DMS53 (cell line): ENCODE data around the gene RBBP4.
A peak's percentile ranks its signal among the peaks of the same experiment; 100 is the strongest.
"Not testable (repeated sequence)": the region's sequence is repeated elsewhere in the genome, so short reads cannot be mapped to it uniquely, and the experiment has no call there.

Experiments used
- DNase-seq: peaks from one replicate; lab custom pipeline; 2025; lab: John Stamatoyannopoulos, UW

Gene RBBP4

DNA sequence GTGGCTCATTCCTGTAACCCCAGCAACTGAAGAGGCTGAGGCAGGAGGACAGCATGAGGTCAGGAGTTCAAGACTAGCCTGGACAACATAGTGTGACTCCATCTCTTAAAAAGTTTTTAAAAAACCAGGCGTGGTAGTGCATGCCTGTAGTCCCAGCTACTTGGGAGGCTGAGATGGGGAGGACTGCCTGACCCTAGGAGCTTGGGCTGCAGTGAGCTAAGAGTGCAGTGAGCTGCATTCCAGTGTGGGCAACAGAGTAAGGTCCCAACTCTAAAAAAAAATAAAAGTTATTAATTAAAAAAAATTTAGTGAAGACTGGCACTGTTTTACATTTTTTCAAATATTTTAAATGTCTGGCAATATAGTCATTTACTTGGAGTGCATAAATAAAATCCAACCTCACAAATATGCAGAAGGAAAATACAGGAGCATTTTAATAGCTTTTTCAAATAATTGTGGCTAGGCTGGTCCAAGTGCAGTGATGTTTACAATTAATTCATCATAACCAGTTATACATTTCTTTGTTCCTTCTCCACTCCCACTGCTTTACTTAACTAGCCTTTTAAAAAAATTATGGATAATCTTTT lies 11.4 kb upstream of the RBBP4 start:
- no peak for DNase-seq

- DNase-seq = not testable (repeated sequence)
Measured at GRCh38 chr1:32642292-32642827, 8.6 kb upstream of the RBBP4 start.

- no peak for DNase-seq
Measured at GRCh38 chr1:32644426-32644825, 6.6 kb upstream of the RBBP4 start.

GRCh38 chr1:32647308-32648134 lies 3.5 kb upstream of the RBBP4 start:
- DNase-seq = no peak

GRCh38 chr1:32650248-32650751 lies 708 bp upstream of the RBBP4 start, which contains the start of gene ZBTB8OS:
Gene ZBTB8OS (minus strand): TSS chr1:32650550. CDS start chr1:32650529, 21 bp downstream.
- DNase-seq = peak; percentile 98

GRCh38 chr1:32651461-32652073 lies 559 bp downstream of the RBBP4 start:
- DNase-seq = no peak

- no peak for DNase-seq
Measured at GRCh38 chr1:32652244-32652962, 1.4 kb downstream of the RBBP4 start.

DNA sequence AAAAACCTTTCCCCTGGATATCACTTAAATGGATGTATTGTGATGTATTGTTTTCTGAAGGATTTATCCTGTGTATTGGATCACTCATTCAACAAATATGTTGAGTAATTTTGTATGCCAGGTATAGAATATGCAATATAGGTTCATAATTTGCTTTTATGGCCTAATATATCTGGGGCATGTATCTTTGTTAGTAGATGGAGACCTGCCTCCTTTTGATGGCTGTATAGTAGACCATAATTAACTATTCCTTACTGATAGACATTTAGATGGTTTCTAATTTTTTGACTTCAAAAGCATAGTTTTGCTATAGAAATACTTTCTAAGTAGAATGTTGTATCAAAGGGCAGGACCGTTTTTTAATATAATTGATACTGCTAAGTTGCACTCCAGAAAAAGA lies 8.6 kb downstream of the RBBP4 start:
- DNase-seq = no peak

DNA sequence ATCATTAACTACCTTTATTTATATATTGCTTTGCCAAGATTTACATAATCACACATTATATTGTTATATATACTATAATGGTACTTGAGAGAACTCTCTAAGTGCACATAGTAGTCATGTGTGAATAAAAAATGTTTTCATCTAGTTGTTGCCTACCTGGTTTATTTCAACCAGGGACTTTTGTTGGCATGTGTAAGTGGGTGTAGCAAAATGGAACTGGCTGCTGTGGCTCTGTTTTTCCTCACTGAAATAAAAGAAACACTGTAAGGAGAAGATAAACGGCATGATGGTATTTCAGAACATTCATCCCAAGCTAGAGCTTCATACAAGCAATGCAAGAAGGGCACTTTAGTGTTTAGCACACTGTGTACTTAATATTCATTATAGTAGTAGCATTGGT lies 14.9 kb downstream of the RBBP4 start:
- no peak for DNase-seq

DNA sequence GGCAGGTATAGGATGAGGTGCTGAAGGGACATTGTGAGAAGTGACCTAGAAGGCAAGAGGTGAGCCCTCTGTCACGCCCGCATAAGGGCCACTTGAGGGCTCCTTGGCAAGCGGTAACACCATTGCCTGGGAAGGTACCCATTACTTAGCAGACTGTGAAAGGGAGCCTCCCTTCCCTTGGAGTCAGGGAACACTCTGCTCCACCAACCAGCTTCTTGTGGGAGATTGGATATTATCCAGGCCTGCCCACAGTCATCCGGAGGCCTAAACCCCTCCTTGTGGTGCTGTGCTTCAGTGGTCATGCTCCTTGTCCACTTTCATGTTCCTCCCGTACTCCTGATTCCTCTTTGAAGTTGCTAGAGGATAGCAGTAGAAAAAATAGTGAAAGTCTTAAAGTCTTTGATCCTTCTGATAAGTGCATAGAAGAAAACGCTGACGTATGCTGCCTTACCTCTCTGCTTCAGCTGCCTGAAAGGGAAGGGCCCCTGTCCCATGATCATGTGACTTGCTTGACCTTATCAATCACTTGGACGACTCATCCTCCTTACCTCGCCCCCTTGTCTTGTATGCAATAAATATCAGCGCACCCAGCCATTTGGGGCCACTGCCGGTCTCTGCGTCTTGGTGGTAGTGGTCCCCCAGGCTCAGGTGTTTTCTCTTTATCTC lies 16.0 kb downstream of the RBBP4 start:
- DNase-seq = no peak

- not testable (repeated sequence) for DNase-seq
Measured at GRCh38 chr1:32668716-32669115, 17.7 kb downstream of the RBBP4 start.

- DNase-seq = no peak
Measured at GRCh38 chr1:32676945-32677344, 25.9 kb downstream of the RBBP4 start.

GRCh38 chr1:32679993-32680392 lies 29.0 kb downstream of the RBBP4 start:
- DNase-seq = not testable (repeated sequence)

DNA sequence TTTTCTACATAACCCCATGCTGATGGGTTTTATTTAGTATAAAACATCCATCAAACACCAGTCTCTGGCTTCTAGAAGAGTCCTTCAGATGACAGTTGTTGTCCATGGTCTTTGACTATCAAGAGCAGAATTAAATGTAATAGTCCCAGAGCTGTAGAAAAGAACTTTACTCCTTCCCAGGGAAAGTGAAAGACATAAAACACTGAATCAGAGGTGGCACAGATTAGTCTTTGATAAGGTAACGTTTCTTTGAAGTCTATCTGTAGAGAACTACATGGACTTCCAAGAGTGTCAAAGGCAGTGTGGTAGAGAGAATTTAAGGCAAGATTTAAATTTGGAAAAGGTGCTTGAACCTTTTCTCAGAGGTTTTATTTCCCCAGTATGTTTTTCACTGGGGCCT lies 29.6 kb downstream of the RBBP4 start:
- no peak for DNase-seq

DNA sequence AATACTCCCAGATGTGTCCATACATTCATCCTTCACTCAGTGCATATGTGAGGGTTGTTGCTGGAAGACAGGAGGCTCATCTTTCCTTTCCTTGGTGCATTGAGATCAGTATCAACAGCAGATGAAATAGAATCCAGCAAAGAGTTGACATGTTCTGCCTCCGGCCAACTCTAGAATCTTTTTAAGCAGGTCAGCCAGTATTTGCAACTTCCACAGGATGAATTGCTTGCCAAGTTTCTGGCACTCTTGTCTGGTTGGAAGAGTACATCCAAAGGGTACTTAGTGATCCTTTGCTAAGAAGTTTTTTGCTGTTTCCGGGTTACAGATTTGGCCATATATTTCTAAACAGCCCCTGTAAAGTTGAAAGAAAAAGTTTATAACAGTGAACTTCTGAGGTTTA lies 30.5 kb downstream of the RBBP4 start:
- DNase-seq = no peak

- no peak for DNase-seq
Measured at GRCh38 chr1:32681999-32682398, 31.0 kb downstream of the RBBP4 start.

DNA sequence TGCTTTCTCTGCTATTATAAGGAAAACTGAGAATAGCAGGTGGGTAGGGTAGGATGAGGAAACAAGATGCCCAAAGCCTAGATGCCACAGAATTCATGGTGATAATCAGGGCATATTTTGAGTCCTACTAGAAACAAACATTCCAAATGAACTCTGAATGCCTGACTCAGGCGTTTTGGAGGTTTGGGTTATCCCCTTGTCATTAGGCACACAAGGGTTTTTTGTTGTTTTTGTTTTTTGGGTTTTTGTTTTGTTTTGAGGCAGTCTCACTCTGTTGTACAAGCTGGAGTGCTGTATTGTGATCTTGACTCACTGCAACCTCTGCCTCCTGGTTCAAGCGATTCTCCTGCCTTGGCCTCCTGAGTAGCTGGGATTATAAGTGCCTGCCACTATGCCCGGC lies 32.4 kb downstream of the RBBP4 start:
- no peak for DNase-seq

- no peak for DNase-seq
Measured at GRCh38 chr1:32684167-32684811, 33.3 kb downstream of the RBBP4 start.

- DNase-seq = no peak
Measured at GRCh38 chr1:32685498-32685897, 34.5 kb downstream of the RBBP4 start.

- no peak for DNase-seq
Measured at GRCh38 chr1:32686387-32686786, 35.4 kb downstream of the RBBP4 start.
